AG04449 (cell line): Measurements from ENCODE around the gene HDAC10.

ENCODE experiments used
- CTCF ChIA-PET: fragments of 350-600 bp; formaldehyde crosslinking; extraction: SDS; loops from one replicate; lab custom pipeline; 2021; ENCODE audit warnings: antibody characterized with exemption; lab: Yijun Ruan, JAX
- POLR2A ChIA-PET: fragments of 400-600, 350-600 bp; formaldehyde crosslinking; extraction: SDS; loops from one replicate; lab custom pipeline; 2020; ENCODE audit warnings: antibody characterized with exemption, inconsistent platforms; lab: Yijun Ruan, JAX
- DNase-seq: peaks from one replicate; pipeline ENCODE4 v3.0.0-alpha.2; 2010; ENCODE audit warnings: low read depth, low spot score
- H3K4me3 ChIP-seq: 2 replicates; pipeline ENCODE4 v1.5.1; 2011; ENCODE audit warnings: low read depth, mild to moderate bottlenecking, control low read depth, low read length
- TF ChIP-seq, protein P1 (sequence below): IDR thresholded peaks from one replicate; pipeline ENCODE4 v1.5.1; 2011; ENCODE audit warnings: mild to moderate bottlenecking, moderate library complexity, low read length, control low read depth, inconsistent platforms; ENCODE audit not compliant: insufficient read depth; ENCODE audit errors: missing control alignments

The HDAC10 gene

DNA sequence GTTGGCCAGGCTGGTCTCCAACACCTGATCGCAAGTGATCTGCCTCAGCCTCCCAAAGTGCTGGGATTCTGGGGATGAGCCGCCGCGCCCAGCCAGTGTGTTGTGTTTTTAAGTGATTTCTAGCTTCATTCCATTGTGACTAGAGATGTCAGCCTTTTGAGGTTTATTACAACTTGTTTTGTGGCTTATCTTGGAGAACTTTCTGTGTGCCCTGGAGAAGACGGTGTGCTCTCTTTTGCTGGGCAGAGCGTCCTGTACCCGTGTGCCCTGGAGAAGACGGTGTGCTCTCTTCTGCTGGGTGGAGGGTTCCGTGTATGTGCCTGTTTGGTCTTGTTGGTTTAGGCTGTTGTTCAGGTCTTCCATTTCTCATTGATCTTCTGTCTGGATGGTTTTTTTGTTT lies 37.8 kb downstream of the HDAC10 start:
- no peak overlapping the region for H3K4me3 ChIP-seq
- ChIA-PET CTCF (interaction anchor here (1.5 to 6.6 kb wide), 2 partner anchors 24 to 66 kb away, joined by 3 to 62 read pairs; no protein-coding TSS in a partner anchor), POLR2A (no interaction called here)
- TF ChIP-seq, protein P1, sequence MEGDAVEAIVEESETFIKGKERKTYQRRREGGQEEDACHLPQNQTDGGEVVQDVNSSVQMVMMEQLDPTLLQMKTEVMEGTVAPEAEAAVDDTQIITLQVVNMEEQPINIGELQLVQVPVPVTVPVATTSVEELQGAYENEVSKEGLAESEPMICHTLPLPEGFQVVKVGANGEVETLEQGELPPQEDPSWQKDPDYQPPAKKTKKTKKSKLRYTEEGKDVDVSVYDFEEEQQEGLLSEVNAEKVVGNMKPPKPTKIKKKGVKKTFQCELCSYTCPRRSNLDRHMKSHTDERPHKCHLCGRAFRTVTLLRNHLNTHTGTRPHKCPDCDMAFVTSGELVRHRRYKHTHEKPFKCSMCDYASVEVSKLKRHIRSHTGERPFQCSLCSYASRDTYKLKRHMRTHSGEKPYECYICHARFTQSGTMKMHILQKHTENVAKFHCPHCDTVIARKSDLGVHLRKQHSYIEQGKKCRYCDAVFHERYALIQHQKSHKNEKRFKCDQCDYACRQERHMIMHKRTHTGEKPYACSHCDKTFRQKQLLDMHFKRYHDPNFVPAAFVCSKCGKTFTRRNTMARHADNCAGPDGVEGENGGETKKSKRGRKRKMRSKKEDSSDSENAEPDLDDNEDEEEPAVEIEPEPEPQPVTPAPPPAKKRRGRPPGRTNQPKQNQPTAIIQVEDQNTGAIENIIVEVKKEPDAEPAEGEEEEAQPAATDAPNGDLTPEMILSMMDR: no peak
- no peak for DNase-seq

DNA sequence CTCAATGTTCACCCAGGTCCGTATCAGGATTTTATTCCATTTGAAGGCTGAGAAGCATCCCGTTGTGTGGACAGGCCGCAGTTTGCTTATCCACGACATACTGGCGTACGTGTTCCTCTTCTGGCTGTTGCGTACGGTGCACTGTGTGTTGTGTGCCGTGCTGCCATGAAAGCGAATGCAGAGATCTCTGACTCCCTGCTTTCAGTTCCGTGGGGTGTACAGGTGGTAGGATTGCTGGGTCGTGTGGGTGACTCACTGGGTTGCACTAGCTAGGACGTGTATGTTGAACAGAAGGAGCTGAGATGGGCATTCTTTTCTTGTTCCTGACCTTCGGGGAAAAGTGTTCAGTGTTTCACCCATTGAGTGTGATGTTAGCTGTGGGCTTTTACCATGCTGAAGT lies 39.9 kb downstream of the HDAC10 start:
- DNase-seq: no peak
- ChIA-PET POLR2A (no interaction called here), CTCF (interaction anchor here (0.8 to 6.6 kb wide), 12 partner anchors 9 to 280 kb away, joined by 3 to 62 read pairs (median 4); partner anchors contain the start of gene HDAC10)
- H3K4me3 ChIP-seq: no peak overlapping the region
- TF ChIP-seq, protein P1: no peak

DNA sequence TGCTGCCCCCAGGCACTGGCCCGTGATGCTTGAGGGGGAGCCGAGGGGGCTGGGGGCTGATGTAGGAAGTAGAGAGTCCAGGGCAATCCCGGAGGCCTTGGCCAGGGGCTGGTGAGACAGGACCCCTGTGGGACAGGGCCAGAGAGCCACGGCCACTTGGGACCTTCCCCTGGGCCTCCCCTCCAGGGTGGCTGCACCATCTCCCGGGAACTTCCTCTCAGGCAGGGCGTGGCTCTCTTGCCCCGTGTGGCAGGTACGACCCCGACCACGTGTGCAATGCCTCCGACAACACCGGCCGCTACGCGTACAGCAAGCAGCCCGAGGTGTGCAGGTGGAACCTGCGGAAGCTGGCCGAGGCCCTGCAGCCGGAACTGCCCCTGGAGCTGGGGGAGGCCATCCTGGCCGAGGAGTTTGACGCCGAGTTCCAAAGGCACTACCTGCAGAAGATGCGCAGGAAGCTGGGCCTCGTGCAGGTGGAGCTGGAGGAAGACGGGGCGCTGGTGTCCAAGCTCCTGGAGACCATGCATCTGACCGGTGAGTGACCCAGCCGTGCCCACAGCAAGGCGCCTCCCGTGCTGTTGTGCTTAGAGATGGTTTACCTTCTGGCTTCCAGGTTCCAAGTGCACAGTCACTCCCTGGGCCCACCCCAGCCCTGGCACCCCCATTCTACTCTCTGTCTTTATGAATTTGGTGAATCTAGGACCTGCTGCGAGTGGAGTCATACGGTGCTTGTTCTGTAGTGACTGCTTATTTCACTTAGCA lies 40.5 kb downstream of the HDAC10 start:
- H3K4me3 ChIP-seq: no peak overlapping the region
- ChIA-PET POLR2A (no interaction called here), CTCF (interaction anchor here (0.8 to 6.6 kb wide), 9 partner anchors 10 to 280 kb away, joined by 3 to 62 read pairs (median 3); partner anchors contain the start of gene HDAC10)
- TF ChIP-seq, protein P1: no peak
- no peak for DNase-seq

DNA sequence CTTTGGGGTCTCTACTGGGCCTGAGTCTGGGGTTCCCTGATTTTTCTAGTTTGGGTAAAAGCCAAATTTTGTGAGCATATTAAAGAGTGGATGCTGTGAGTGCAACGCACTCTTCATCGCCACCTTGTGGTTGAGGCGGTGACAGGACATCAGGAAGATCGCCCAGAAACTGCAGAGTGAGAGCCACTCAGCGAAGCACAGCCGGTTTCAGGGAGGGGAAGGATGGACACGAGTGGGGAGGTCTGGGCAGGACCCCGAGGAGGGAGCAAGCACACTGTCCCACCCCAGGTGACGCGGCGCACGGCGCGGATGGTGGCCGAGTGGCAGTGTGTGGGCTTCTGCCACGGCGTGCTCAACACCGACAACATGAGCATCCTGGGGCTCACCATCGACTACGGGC lies 41.2 kb downstream of the HDAC10 start:
- POLR2A ChIA-PET: no interaction called here
- DNase-seq: no peak
- no peak overlapping the region for H3K4me3 ChIP-seq
- TF ChIP-seq, protein P1: peak; percentile 81
- CTCF ChIA-PET: interaction anchor here (6.6 kb wide), 1 partner anchor 62 kb away, joined by 62 read pairs; no protein-coding TSS in a partner anchor

DNA sequence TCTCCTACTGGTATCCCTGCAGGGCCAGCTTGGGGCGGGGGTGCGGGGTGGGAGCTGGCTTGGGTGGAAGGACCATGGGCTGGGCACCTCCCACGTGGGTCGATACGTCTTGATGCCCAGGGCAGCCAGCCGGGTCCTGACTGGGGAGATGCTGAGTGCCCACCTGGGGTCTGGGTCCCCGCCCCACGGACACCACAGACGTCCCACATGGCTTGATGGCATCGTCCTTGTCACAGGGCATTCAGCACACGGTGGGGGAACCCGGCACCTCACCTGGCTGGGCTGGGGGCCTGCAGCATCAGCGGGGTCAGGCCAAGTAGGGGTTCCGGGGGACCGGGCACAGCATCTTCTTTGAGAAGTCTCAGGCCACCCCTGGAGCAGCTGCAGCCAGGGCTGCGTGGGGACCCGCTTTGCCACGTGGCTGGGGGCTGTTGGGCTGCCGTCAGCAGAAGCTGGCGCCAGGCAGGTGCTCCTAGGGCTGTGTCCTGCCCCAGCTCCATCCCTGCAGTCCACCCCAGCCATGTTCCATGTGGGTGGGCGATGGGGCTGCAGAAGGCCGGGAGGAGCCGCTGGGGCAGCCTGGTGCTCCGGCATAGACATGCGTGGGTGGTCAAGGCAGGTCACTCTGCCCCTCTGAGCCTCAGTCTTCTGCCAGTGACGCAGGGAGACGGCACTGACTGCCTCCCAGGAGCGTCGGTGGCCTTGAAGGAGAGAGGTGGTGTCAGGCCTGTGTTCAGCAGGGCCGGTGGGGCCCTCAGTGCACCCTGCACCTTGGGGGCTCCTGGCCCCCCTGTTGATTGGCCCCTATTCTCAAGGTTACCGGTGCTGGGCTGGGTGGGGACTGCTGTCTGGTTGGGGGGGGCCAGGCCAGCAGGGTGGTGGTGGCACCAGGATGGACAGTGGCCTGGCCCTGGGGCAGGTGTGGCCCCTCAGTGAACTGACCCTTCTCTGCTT lies 41.8 kb downstream of the HDAC10 start:
- TF ChIP-seq, protein P1: no peak
- CTCF ChIA-PET: interaction anchor here (0.6 to 3.8 kb wide), 11 partner anchors 9 to 278 kb away, joined by 3 to 24 read pairs (median 4); no protein-coding TSS in a partner anchor
- no peak for DNase-seq
- POLR2A ChIA-PET: no interaction called here
- no peak overlapping the region for H3K4me3 ChIP-seq
